Mesenteric fat pad (tissue), 1 donor: Measurements from ENCODE around the gene GABRB1. TPM values are rescaled to one million over a fixed set of nuclear protein-coding genes. Genes with fewer than 3 reads are reported as not detected.

Experiments
- DNase-seq: peaks from one replicate; pipeline ENCODE4 v3.0.0-alpha.2; 2020; ENCODE audit warnings: low spot score
- total RNA-seq: library from RNA; stranded (reverse); fragmentation: NEBNext Ultra II Directional; extraction: Animal tissue kit (Norgen Biotek cat#: 25700); gene quantifications from one replicate; pipeline ENCODE4 v1.2.1, GENCODE V29; 2021
- donor health status: DM: yes; HTN: yes; CAD: no.

The GABRB1 gene
- total RNA-seq, 1 donor from 2014 or later, result not detected

GRCh38 chr4:47110546-47111132 is 79.3 kb downstream of the GABRB1 start:
- DNase-seq, result no peak

DNA sequence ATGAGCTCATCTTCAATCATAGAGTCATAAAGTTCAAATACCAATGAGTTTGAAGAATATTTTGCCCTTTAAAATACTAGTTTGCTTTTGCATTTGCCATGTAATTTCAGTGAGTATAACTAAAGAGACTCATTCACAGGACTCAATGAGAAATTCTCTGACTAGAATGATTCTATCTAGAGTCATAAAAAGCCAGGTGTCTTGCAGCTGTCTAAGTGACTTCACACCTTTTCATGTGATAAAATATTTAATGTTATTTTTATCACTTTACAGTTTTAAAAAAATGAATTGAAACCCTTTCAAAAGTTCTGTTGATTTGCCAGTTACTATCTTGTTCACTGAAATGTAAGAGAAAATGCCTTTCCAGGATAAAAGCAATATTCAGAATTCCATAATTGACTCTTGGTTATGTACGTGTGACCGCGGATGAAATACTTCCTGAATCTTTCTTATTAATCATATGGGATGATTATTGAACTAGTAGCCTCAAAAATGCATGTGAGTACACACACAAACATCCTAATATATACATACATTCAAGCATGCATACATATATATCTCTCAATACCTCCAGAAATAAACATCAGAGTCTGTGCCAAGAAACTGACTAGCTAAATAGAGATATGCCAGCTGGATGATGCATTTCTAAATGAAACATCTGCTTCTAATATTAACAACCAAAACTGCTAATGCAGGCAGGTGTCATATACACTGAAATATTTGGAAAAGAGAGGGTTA is 87.0 kb downstream of the GABRB1 start:
- no peak for DNase-seq

DNA sequence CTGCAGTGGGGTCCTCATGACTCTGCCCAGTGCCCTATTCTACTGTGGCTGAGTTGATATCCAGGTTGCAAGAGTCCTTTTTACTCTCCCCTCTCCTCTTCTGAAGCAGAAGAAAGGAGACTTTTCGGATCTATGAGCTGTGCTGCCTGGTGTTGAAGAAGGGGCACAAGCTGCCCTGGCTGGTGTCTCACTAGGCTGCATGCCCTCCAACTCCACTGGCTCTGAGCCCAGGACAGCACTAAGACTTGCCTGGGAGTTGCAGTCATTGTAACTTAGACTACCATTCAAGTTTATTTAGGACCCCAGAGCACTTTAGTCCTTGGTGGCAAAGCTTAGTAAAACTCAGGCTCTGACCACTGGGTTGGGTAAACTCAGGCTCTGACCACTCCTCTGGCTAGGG is 89.4 kb downstream of the GABRB1 start:
- no peak for DNase-seq

DNA sequence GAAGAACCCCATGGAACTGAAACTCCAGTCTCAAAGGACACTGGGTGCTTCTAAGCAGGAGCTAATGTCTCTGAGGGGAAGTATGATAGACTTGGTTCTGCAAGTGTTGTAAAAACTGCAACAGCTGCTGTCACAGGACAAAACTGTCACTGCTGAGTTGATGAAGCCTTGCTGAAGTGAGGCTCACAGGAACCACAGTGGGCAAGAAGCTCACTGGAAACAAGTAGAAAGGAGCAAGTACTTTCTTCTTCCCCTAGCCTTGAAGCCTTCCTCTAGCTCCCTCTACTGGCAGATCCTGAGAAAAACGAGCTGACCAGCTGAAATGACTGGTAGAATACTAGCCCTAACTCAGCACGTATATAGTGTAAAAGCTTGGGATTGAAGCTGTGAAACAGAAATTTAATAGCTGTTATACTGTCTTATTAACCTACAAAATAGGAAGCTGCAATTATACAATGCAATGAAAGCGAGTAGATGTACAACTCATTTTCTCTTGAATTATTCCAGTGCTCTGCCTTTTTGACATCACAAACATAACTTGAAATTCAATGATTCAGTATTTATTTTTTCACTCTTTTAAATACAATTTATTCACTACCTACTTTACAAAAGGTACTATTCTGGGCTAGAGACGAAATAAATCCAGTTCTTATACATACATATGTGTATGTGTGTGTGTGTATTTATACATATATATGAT is 91.4 kb downstream of the GABRB1 start:
- no peak for DNase-seq

- DNase-seq, result no peak
Observed at GRCh38 chr4:47128991-47129390, 97.6 kb downstream of the GABRB1 start.

DNA sequence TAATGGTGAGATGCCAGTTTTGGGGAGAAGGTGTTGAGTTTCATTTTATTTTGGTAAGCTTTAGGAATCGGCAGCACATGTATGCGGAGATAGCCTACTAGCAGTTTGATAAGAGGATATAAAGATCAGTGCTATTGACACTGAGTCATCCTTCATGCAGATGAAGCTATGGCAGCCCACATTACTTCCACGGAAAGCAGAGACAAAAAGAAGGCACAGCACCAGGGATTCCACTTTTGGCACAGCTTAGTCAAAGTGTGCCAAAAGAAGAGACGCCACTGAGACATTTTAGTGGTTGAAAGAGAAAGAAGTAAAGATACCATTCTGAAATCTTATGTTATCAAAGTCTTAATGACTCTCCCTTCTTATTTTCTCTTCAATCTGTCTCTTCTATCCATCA is 103.8 kb downstream of the GABRB1 start:
- no peak for DNase-seq

GRCh38 chr4:47143261-47143660 is 111.9 kb downstream of the GABRB1 start:
- DNase-seq, result no peak

DNA sequence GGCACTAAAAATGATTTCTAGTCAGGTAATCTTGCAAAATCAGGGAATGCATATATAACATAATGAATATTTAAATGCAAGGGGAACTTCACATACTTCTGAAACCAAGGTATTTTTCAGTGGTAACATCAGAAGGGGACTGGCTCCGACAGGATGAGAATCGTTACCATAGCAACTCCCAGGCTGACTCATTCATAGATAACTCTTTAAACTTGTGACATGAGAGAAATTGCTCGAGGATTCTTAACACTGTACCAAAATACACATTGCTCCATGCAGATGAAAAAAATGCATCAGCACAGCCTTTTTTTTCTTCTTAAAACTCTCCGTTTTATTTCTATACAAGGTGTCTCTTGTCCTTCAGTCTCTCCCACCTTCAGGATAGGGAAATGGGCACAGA is 114.3 kb downstream of the GABRB1 start:
- DNase-seq, result no peak

DNA sequence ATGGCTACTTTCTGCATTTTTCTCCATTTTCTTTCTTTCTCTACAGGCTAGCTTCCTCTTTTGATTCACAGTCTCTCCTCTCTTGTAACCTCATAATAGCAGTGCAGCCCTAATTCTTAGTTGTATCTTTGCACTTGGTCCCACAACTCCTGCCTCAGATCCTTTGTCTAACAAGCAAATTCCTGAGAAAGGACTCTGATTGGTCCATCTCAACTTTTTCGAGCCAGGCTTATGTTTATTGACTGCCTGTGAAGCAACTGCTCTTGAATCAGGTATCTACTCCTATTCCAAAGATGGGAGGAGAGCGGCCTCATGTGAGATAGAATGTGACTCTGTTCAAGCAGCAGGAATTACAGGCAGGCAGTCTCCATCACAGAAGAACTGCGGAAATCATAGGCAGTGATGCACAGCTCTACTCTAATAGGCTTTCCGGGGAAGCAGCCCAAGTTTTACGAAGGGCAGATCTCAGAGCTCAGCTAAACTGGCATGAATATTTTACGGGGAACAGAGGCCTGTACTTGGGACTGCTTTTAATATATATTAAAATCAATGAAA is 123.5 kb downstream of the GABRB1 start:
- no peak for DNase-seq

- no peak for DNase-seq
Observed at GRCh38 chr4:47155919-47156318, 124.6 kb downstream of the GABRB1 start.

- DNase-seq, result no peak
Observed at GRCh38 chr4:47160095-47160494, 128.7 kb downstream of the GABRB1 start.

- DNase-seq, result no peak
Observed at GRCh38 chr4:47167081-47168035, 136.0 kb downstream of the GABRB1 start.

GRCh38 chr4:47184083-47184482 is 152.7 kb downstream of the GABRB1 start:
- DNase-seq, result no peak

DNA sequence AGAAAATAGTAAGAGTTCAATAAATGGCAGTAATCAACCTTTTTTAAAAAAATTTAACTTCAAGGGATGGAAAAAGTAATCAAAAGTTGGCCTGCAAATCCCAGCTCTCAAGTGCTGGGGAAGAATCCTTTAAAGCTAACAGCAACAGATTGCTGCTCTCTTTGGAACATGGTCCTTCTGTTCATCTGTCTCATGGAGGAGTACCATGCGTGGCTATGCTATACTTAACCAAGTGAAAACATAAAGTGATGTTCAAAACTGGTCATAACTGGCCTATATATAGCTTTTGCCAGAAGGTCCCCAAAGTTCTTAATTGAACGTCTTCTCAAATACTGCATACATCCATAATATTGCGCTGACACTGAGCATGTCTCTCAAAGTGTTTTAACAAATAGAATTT is 154.4 kb downstream of the GABRB1 start:
- DNase-seq, result no peak

GRCh38 chr4:47187608-47188007 is 156.2 kb downstream of the GABRB1 start:
- no peak for DNase-seq

DNA sequence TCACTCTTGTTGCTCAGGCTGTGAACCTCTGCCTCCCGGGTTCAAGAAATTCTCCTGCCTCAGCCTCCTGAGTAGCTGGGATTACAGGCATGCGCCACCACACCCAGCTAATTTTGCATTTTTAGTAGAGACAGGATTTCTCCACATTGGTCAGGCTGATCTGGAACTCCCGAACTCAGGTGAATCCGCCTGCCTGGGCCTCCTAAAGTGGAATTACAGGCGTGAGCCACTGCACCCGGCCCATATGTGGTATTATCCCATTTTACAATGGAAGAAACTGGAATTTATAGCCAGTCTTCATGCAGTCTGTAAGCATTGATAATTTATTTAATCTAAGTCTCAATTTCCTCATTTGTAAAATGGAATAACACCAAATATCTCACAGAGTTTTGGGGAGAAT is 161.8 kb downstream of the GABRB1 start:
- DNase-seq, result no peak

GRCh38 chr4:47194036-47194737 is 162.8 kb downstream of the GABRB1 start:
- no peak for DNase-seq

DNA sequence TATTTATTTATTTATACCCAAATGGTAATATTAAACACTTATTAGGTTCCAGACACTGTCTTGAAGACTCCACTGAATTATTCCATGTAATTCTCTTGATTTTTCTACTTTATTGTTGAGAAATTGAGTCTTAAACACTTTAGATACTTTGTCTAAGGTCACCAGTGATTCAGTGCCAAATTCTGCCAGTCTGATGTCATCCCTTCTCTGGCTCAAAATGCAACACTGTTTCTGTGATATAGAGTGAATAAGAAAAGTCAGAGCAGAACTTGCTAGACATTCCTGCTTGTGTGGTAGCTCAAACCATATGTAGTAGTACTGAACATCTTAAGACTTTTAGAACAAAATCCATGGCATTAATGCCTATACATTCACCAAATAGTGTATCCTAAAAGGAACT is 164.3 kb downstream of the GABRB1 start:
- no peak for DNase-seq

GRCh38 chr4:47198791-47199190 is 167.4 kb downstream of the GABRB1 start:
- no peak for DNase-seq

DNA sequence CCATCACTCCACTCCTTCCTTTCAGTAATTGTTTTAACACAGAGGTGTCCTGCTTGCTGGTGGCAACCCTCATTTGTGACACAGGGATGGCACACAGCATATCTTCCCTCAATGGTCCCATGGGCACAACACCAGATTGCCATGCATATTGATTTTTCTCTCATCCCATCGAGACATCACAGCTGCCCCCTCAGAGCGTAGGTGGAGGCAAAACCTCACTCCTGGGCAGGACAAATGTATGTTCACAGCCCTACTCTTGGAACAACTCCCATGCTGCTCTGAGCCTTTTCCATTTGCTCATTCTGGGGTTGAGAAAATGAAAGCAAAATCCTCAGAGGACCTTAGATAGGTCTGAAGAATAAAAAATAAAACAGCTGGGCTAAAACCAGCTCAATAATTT is 172.2 kb downstream of the GABRB1 start:
- DNase-seq, result no peak

DNA sequence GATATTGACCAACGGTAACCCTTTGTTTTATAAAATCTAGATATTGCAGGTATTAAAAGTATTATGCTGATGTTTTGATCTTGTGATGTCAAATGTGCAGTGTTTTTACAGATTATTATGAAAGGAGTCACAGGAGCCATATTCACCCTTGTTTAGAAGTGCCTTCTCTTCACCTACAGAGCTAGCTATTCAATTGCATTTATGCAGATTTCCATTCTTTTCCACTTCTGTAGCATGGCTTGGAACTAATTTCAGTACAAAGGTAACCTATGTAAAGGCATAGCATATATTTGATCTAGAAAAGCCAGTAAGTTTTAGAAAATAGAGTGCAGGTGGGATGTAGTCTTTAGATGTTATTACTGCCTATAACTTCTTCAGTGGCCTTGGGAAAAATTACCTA is 176.2 kb downstream of the GABRB1 start:
- no peak for DNase-seq
